SK-N-SH (cell line): ENCODE data around the gene SPATA20. TPM values are rescaled to one million over a fixed set of nuclear protein-coding genes. Genes with fewer than 3 reads are reported as not detected.

Experiments
- CTCF ChIA-PET: fragments of 300-600, 350-600 bp; formaldehyde crosslinking; extraction: SDS; loops from one replicate; lab custom pipeline; 2021; lab: Yijun Ruan, JAX
- POLR2A ChIA-PET: fragments of 350-600 bp; sonication (Branson Sonifier 250); formaldehyde crosslinking; extraction: SDS; loops from one replicate; lab custom pipeline; 2020; ENCODE audit warnings: antibody characterized with exemption, inconsistent platforms; lab: Yijun Ruan, JAX
- DNase-seq: peaks from one replicate; pipeline ENCODE4 v3.0.0; 2012
- H2AFZ ChIP-seq: fragments of 200-600 bp; sonication (generic); 2 replicates; pipeline ENCODE4 v1.8.1; 2016; ENCODE audit warnings: antibody characterized with exemption, mild to moderate bottlenecking, low read depth
- H3F3A ChIP-seq: fragments of 200-600 bp; sonication (generic); replicated peaks from 2 replicates; pipeline ENCODE3; 2016; ENCODE audit warnings: antibody characterized with exemption, mild to moderate bottlenecking; ENCODE audit not compliant: insufficient read depth
- H3K27ac ChIP-seq, 2 experiments: fragments of 200-500 bp in 1 of 2; fragments of 200-600 bp in 1 of 2; sonication (Bioruptor generic) in 1 of 2; sonication (generic), shearing (Covaris generic) in 1 of 2; 2 replicates each; pipeline versions ENCODE4 v1.5.1 to v1.6.1; 2014 to 2016; ENCODE audit warnings: low read depth in 2 of 2, inconsistent platforms in 1 of 2, low read length in 1 of 2, mild to moderate bottlenecking in 1 of 2, mixed read lengths in 1 of 2
- H3K27me3 ChIP-seq: fragments of 200-600 bp; sonication (generic), shearing (Covaris generic); 2 replicates; pipeline ENCODE4 v1.6.1; 2016; ENCODE audit warnings: mixed run types; ENCODE audit not compliant: insufficient read depth
- H3K36me3 ChIP-seq, 2 experiments: fragments of 200-500 bp in 1 of 2; fragments of 200-600 bp in 1 of 2; sonication (Bioruptor generic) in 1 of 2; sonication (generic) in 1 of 2; replicated peaks in 1 of 2; 2 replicates each; pipeline versions ENCODE3 to v1.5.1; 2014 to 2016; ENCODE audit warnings: low read length in 1 of 2, mild to moderate bottlenecking in 1 of 2; ENCODE audit not compliant: insufficient read depth in 2 of 2, control insufficient read depth in 1 of 2
- H3K4me1 ChIP-seq, 2 experiments: fragments of 200-500 bp in 1 of 2; fragments of 200-600 bp in 1 of 2; sonication (Bioruptor generic) in 1 of 2; sonication (generic), shearing (Covaris generic) in 1 of 2; 2 replicates each; pipeline versions ENCODE4 v1.5.1 to v1.6.1; 2014 to 2016; ENCODE audit warnings: low read depth in 1 of 2, low read length in 1 of 2, mixed run types in 1 of 2; ENCODE audit not compliant: insufficient read depth in 2 of 2, control insufficient read depth in 1 of 2
- H3K4me2 ChIP-seq: fragments of 200-600 bp; sonication (generic), shearing (Covaris generic); 2 replicates; pipeline ENCODE4 v1.6.1; 2017; ENCODE audit warnings: mixed run types
- H3K4me3 ChIP-seq, 2 experiments: fragments of 200-500 bp in 1 of 2; fragments of 200-600 bp in 1 of 2; sonication (Bioruptor generic) in 1 of 2; sonication (generic), shearing (Covaris generic) in 1 of 2; 2 replicates each; pipeline versions ENCODE4 v1.5.1 to v1.8.1; 2014 to 2016; ENCODE audit warnings: low read depth in 2 of 2, inconsistent platforms in 1 of 2, low read length in 1 of 2, mild to moderate bottlenecking in 1 of 2, mixed read lengths in 1 of 2, moderate library complexity in 1 of 2
- H3K79me2 ChIP-seq: fragments of 200-600 bp; sonication (generic); 2 replicates; pipeline ENCODE4 v1.8.1; 2017; ENCODE audit warnings: mild to moderate bottlenecking; ENCODE audit not compliant: insufficient read depth
- H3K9ac ChIP-seq: fragments of 200-600 bp; sonication (generic); 2 replicates; pipeline ENCODE4 v1.6.1; 2017; ENCODE audit warnings: mixed run types
- H3K9me2 ChIP-seq: fragments of 200-600 bp; sonication (generic); 2 replicates; pipeline ENCODE4 v1.6.1; 2017; ENCODE audit warnings: mixed run types
- H3K9me3 ChIP-seq: fragments of 200-600 bp; sonication (generic); 2 replicates; pipeline ENCODE4 v1.6.1; 2017; ENCODE audit warnings: mixed run types, mild to moderate bottlenecking, moderate library complexity
- H4K20me1 ChIP-seq: fragments of 200-600 bp; sonication (generic); 2 replicates; pipeline ENCODE4 v1.6.1; 2017; ENCODE audit warnings: mild to moderate bottlenecking, mixed run types; ENCODE audit not compliant: insufficient read depth
- EP300 ChIP-seq, 2 experiments: IDR thresholded peaks; 2 replicates each; pipeline versions ENCODE4 v1.4.0 to v1.6.1; 2012; ENCODE audit warnings: borderline replicate concordance in 1 of 2, low read depth in 1 of 2, low read length in 1 of 2
- FOSL2 ChIP-seq: IDR thresholded peaks from 2 replicates; pipeline ENCODE4 v1.4.0; 2012; ENCODE audit warnings: low read depth, mild to moderate bottlenecking, moderate library complexity, borderline replicate concordance
- FOXJ3 ChIP-seq: sonication (generic); formaldehyde crosslinking; IDR thresholded peaks from 2 replicates; pipeline ENCODE4 v1.5.1; 2020; ENCODE audit warnings: mild to moderate bottlenecking, missing genetic modification reagents
- GATA2 ChIP-seq: sonication (generic); formaldehyde crosslinking; IDR thresholded peaks from 2 replicates; pipeline ENCODE4 v1.5.0; 2020; ENCODE audit warnings: mild to moderate bottlenecking, missing genetic modification reagents
- JUND ChIP-seq: IDR thresholded peaks from 2 replicates; pipeline ENCODE4 v1.4.0; 2012
- MEF2A ChIP-seq: IDR thresholded peaks from 2 replicates; pipeline ENCODE4 v1.4.0; 2012; ENCODE audit warnings: low read depth, borderline replicate concordance
- MXI1 ChIP-seq: IDR thresholded peaks from 2 replicates; pipeline ENCODE4 v1.6.1; 2012; ENCODE audit warnings: mild to moderate bottlenecking, low read depth, low read length, improper control_type of control experiment
- NFIC ChIP-seq: IDR thresholded peaks from 2 replicates; pipeline ENCODE4 v1.4.0; 2012; ENCODE audit warnings: borderline replicate concordance
- NRF1 ChIP-seq: IDR thresholded peaks from 2 replicates; pipeline ENCODE4 v1.6.1; 2012; ENCODE audit warnings: low read depth, mild to moderate bottlenecking, low read length
- POLR2AphosphoS5 ChIP-seq: IDR thresholded peaks from 2 replicates; pipeline ENCODE4 v1.6.1; 2012; ENCODE audit warnings: low read depth, low read length
- RCOR1 ChIP-seq: fragments of 150-350 bp; IDR thresholded peaks from 2 replicates; pipeline ENCODE4 v1.6.1; 2017; ENCODE audit warnings: antibody characterized with exemption, low read length
- SMC3 ChIP-seq: IDR thresholded peaks from 2 replicates; pipeline ENCODE4 v1.6.1; 2012; ENCODE audit warnings: low read depth, low read length, improper control_type of control experiment
- TAF1 ChIP-seq: IDR thresholded peaks from 2 replicates; pipeline ENCODE4 v1.6.1; 2012; ENCODE audit warnings: low read depth, mild to moderate bottlenecking, low read length, moderate library complexity, borderline replicate concordance
- YY1 ChIP-seq: IDR thresholded peaks from 2 replicates; pipeline ENCODE4 v1.4.0; 2012; ENCODE audit warnings: low read depth, mild to moderate bottlenecking
- WGBS: methylation state at CpG from one replicate; pipeline ENCODE4 v1.1.6; 2017; ENCODE audit warnings: low lambda C conversion rate; 5-methylcytosine and 5-hydroxymethylcytosine counted together
- polyA plus RNA-seq, 3 experiments: library from polyadenylated mRNA; depleted of rRNA; stranded (reverse); fragments of >200 nt; gene quantifications; 2 replicates each; pipeline ENCODE4 v1.2.3, GENCODE V29; 2012
- TF ChIP-seq, protein P1 (sequence below): fragments of 150-350 bp; IDR thresholded peaks from 2 replicates; pipeline ENCODE4 v1.6.1; 2017; ENCODE audit warnings: antibody characterized with exemption, low read length, low read depth, borderline replicate concordance
- TF ChIP-seq, protein P2 (sequence below): IDR thresholded peaks from 2 replicates; pipeline ENCODE4 v1.4.0; 2012; ENCODE audit warnings: low read depth, borderline replicate concordance
- TF ChIP-seq, protein P3 (sequence below): IDR thresholded peaks from 2 replicates; pipeline ENCODE4 v1.4.0; 2012; ENCODE audit warnings: low read depth, borderline replicate concordance
- TF ChIP-seq, protein P4 (sequence below): fragments of 150-350 bp; IDR thresholded peaks from 2 replicates; pipeline ENCODE4 v1.6.1; 2016; ENCODE audit warnings: mild to moderate bottlenecking, low read depth, low read length

Gene SPATA20
- polyA plus RNA-seq, 1 of the 3 experiments (the other 2 are of a cell fraction) = 92.0 TPM

DNA sequence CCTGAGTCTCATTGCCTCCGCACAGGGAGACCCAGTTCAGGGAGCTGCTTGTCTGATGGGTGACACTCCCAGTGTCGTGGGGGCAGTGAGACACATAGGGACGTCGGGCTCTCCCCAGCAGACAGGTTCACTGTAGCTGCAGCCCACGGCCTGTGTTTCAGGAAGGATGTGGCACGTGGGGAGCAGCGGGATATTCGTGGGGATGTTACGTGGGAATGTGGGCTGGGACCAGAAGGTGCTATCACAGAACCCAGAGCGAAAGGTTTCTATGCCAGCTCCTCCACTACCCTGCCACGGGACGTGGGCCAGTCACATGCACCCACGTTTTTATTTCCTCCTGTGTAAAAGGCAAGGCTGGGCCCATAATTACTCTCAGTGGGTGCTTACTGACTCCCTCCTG is 29.9 kb downstream of the SPATA20 start (continued):
- TF ChIP-seq, protein P1, sequence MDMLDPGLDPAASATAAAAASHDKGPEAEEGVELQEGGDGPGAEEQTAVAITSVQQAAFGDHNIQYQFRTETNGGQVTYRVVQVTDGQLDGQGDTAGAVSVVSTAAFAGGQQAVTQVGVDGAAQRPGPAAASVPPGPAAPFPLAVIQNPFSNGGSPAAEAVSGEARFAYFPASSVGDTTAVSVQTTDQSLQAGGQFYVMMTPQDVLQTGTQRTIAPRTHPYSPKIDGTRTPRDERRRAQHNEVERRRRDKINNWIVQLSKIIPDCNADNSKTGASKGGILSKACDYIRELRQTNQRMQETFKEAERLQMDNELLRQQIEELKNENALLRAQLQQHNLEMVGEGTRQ = no peak
- no peak for TF ChIP-seq SMC3

DNA sequence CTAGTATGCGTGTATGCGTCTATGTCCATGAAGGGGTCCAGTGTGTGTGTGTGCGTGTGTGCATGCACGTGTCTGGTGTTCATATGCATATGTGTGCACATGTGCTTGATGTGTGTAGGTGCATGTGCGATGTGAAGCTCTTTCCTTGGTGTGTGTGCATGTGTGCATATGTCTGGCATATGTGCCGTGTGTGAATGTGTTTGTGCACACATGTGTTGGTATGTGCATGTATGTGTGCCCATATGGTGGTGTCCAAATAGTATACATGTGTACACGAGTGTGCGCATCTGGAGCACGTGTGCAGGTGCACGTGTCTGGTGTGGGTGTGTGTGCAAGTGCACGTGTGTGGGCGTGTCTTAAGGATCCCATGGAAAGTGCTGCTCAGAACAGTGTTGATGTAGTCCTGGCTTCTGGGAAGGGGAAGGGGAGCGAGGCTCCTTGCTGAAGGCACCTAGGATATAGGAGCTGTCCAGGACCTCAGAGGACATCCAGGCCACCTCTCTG is 30.5 kb downstream of the SPATA20 start:
- peaks cover 8% of the 10 kb centered on the region for H3K27me3 ChIP-seq
- ChIA-PET POLR2A (interaction anchor here (0.6 kb wide), 1 partner anchor 1015 kb away, joined by 4 read pairs; no protein-coding TSS in a partner anchor), CTCF (interaction anchor here (0.6 to 2.8 kb wide), 6 partner anchors 12 to 49 kb away, joined by 3 to 14 read pairs (median 7); no protein-coding TSS in a partner anchor)

DNA sequence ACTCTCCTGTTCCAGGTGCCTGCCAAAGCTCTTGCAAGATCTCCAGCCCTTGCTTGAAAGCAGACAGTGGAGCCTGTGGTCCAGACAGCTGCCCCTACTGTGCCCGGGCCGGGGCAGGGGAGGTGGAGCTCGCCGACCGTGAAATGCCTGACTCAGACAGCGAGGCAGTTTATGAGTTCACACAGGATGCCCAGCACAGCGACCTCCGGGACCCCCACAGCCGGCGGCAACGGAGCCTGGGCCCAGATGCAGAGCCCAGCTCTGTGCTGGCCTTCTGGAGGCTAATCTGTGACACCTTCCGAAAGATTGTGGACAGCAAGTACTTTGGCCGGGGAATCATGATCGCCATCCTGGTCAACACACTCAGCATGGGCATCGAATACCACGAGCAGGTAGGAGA is 31.2 kb downstream of the SPATA20 start:
- Histone ChIP-seq H3F3A (no peaks in the 10 kb centered on the region), H2AFZ (no peak overlapping the region), H3K36me3 (no peaks in the 10 kb centered on the region), H3K27ac (no peak overlapping the region), H4K20me1 (no peaks in the 10 kb centered on the region), H3K4me3 (no peak overlapping the region), H3K4me1 (peaks cover 0 to 5% of the 10 kb centered on the region in 2 experiments; a peak in 1 of 4 replicates), H3K9me3 (no peaks in the 10 kb centered on the region), H3K9me2 (no peaks in the 10 kb centered on the region), H3K4me2 (no peak overlapping the region), H3K9ac (no peak overlapping the region), H3K27me3 (peaks cover 8% of the 10 kb centered on the region), H3K79me2 (no peaks in the 10 kb centered on the region)
- POLR2A ChIA-PET = interaction anchor here (0.6 kb wide), 1 partner anchor 1016 kb away, joined by 4 read pairs; no protein-coding TSS in a partner anchor
- 89% methylated on average over 13 of the region's 16 CpGs for WGBS
- CTCF ChIA-PET = interaction anchor here (0.6 to 2.8 kb wide), 3 partner anchors 15 to 48 kb away, joined by 3 to 14 read pairs (median 5); no protein-coding TSS in a partner anchor
- no peak for DNase-seq
- TF ChIP-seq, protein P1 = no peak
- TF ChIP-seq EP300 (IDR thresholded peaks at IDR 0.05; ENCODE audit: borderline replicate concordance in 1 of 2, low read depth in 1 of 2, low read length in 1 of 2) (no peak), JUND (no peak), FOXJ3 (no peak), GATA2 (CRISPR knock-in tag) (no peak), TAF1 (no peak), RCOR1 (no peak)
- TF ChIP-seq, protein P2, sequence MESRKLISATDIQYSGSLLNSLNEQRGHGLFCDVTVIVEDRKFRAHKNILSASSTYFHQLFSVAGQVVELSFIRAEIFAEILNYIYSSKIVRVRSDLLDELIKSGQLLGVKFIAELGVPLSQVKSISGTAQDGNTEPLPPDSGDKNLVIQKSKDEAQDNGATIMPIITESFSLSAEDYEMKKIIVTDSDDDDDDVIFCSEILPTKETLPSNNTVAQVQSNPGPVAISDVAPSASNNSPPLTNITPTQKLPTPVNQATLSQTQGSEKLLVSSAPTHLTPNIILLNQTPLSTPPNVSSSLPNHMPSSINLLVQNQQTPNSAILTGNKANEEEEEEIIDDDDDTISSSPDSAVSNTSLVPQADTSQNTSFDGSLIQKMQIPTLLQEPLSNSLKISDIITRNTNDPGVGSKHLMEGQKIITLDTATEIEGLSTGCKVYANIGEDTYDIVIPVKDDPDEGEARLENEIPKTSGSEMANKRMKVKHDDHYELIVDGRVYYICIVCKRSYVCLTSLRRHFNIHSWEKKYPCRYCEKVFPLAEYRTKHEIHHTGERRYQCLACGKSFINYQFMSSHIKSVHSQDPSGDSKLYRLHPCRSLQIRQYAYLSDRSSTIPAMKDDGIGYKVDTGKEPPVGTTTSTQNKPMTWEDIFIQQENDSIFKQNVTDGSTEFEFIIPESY = no peak
- TF ChIP-seq, protein P3, sequence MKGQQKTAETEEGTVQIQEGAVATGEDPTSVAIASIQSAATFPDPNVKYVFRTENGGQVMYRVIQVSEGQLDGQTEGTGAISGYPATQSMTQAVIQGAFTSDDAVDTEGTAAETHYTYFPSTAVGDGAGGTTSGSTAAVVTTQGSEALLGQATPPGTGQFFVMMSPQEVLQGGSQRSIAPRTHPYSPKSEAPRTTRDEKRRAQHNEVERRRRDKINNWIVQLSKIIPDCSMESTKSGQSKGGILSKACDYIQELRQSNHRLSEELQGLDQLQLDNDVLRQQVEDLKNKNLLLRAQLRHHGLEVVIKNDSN = no peak
- TF ChIP-seq, protein P4, sequence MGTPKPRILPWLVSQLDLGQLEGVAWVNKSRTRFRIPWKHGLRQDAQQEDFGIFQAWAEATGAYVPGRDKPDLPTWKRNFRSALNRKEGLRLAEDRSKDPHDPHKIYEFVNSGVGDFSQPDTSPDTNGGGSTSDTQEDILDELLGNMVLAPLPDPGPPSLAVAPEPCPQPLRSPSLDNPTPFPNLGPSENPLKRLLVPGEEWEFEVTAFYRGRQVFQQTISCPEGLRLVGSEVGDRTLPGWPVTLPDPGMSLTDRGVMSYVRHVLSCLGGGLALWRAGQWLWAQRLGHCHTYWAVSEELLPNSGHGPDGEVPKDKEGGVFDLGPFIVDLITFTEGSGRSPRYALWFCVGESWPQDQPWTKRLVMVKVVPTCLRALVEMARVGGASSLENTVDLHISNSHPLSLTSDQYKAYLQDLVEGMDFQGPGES = no peak

More for the DNA sequence above, 30.5 kb downstream of the SPATA20 start:
- no peaks in the 10 kb centered on the region for H3K36me3 ChIP-seq
- TF ChIP-seq NFIC (no peak), POLR2AphosphoS5 (no peak), EP300 (IDR thresholded peaks at IDR 0.05; ENCODE audit: borderline replicate concordance in 1 of 2, low read depth in 1 of 2, low read length in 1 of 2) (no peak), MEF2A (no peak), FOSL2 (no peak), YY1 (no peak), NRF1 (no peak), SMC3 (no peak), MXI1 (no peak)
- TF ChIP-seq, protein P1 = no peak
- peaks cover 0 to 5% of the 10 kb centered on the region in 2 experiments; a peak in 1 of 4 replicates for H3K4me1 ChIP-seq
- WGBS = 81% methylated on average over 13 of the region's 13 CpGs
- no peaks in the 10 kb centered on the region for H3K9me3 ChIP-seq
- no peaks in the 10 kb centered on the region for H3K9me2 ChIP-seq
- no peaks in the 10 kb centered on the region for H3F3A ChIP-seq
- no peak overlapping the region for H2AFZ ChIP-seq
- no peaks in the 10 kb centered on the region for H3K79me2 ChIP-seq
- H3K4me2 ChIP-seq = no peak overlapping the region
- H3K9ac ChIP-seq = no peak overlapping the region
- H4K20me1 ChIP-seq = no peaks in the 10 kb centered on the region
- DNase-seq = no peak
- H3K27ac ChIP-seq = no peak overlapping the region
- H3K4me3 ChIP-seq = no peak overlapping the region
